SU-DHL-6 (cell line): Measurements from ENCODE around the gene ZNF554.

ENCODE experiments used
- H2AFZ ChIP-seq: fragments of 200-600 bp; sonication (generic); 2 replicates; pipeline ENCODE4 v1.6.1; 2014; ENCODE audit warnings: low read depth, mild to moderate bottlenecking, moderate library complexity, mixed read lengths, antibody characterized with exemption, low read length; ENCODE audit not compliant: severe bottlenecking
- H3F3A ChIP-seq: fragments of 200-600 bp; shearing (Covaris generic); 2 replicates; pipeline ENCODE4 v1.6.0; 2016; ENCODE audit warnings: antibody characterized with exemption, mild to moderate bottlenecking; ENCODE audit not compliant: insufficient read depth
- H3K27ac ChIP-seq: fragments of 200-600 bp; sonication (generic); 2 replicates; pipeline ENCODE4 v1.5.1; 2016; ENCODE audit warnings: low read depth, mild to moderate bottlenecking, low read length, moderate library complexity, mixed read lengths
- H3K27me3 ChIP-seq: fragments of 200-600 bp; sonication (generic), shearing (Covaris generic); 2 replicates; pipeline ENCODE4 v1.6.0; 2014; ENCODE audit warnings: mild to moderate bottlenecking, low read length
- H3K36me3 ChIP-seq: fragments of 200-600 bp; sonication (generic); 2 replicates; pipeline ENCODE4 v1.6.1; 2014; ENCODE audit warnings: mild to moderate bottlenecking, low read length, mixed read lengths
- H3K4me2 ChIP-seq: fragments of 300-600, 200-600 bp; shearing (Covaris generic), sonication (generic); 2 replicates; pipeline ENCODE4 v1.6.0; 2014; ENCODE audit warnings: low read length, low read depth, mild to moderate bottlenecking; ENCODE audit not compliant: poor library complexity, severe bottlenecking
- H3K4me3 ChIP-seq: fragments of 200-600 bp; sonication (generic); 2 replicates; pipeline ENCODE4 v1.5.1; 2014; ENCODE audit warnings: antibody characterized with exemption, low read length, mild to moderate bottlenecking, mixed read lengths; ENCODE audit not compliant: insufficient read depth, poor library complexity, severe bottlenecking
- H3K79me2 ChIP-seq: fragments of 200-600 bp; sonication (generic); 2 replicates; pipeline ENCODE4 v1.6.1; 2014; ENCODE audit warnings: mild to moderate bottlenecking, low read length, moderate library complexity; ENCODE audit not compliant: insufficient read depth
- H3K9ac ChIP-seq: fragments of 200-600 bp; sonication (generic); 2 replicates; pipeline ENCODE4 v1.7.0; 2014; ENCODE audit warnings: mild to moderate bottlenecking, low read length
- H3K9me2 ChIP-seq: fragments of 200-600 bp; sonication (generic); replicated peaks from 2 replicates; pipeline ENCODE4 v1.6.1; 2014; ENCODE audit warnings: low read length; ENCODE audit not compliant: insufficient read depth
- H3K9me3 ChIP-seq: fragments of 200-600 bp; sonication (generic); 2 replicates; pipeline ENCODE4 v1.6.1; 2014; ENCODE audit warnings: low read length, mixed read lengths; ENCODE audit not compliant: insufficient read depth
- H4K20me1 ChIP-seq: fragments of 200-600 bp; sonication (generic); 2 replicates; pipeline ENCODE4 v1.6.1; 2014; ENCODE audit warnings: low read depth, mild to moderate bottlenecking, antibody characterized with exemption, low read length, moderate library complexity, mixed read lengths
- EZH2phosphoT487 ChIP-seq: fragments of 200-600 bp; sonication (generic), shearing (Covaris generic); conservative IDR thresholded peaks from 2 replicates; pipeline ENCODE4 v1.6.1; 2018; ENCODE audit warnings: mild to moderate bottlenecking, antibody characterized with exemption, low read length, moderate library complexity, mixed read lengths
- TF ChIP-seq, protein P1 (sequence below): fragments of 200-600 bp; sonication (generic); IDR thresholded peaks from one replicate; pipeline ENCODE4 v1.5.1; 2017; ENCODE audit warnings: antibody characterized with exemption, mild to moderate bottlenecking, low read length, moderate library complexity; ENCODE audit not compliant: insufficient read depth, poor library complexity, severe bottlenecking

Gene ZNF554

DNA sequence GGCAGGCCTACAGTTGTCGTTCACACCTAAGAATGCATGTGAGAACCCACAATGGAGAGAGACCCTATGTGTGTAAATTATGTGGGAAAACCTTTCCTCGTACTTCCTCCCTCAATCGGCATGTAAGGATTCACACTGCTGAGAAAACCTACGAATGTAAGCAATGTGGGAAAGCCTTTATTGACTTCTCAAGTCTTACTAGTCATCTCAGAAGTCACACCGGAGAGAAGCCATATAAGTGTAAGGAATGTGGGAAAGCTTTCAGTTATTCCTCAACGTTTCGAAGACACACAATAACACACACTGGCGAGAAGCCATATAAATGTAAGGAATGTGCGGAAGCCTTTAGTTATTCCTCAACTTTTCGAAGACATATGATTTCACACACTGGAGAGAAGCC lies 32.9 kb downstream of the ZNF554 start:
- Histone ChIP-seq H2AFZ (no peak overlapping the region), H3K9me3 (peaks cover 29% of the 10 kb centered on the region; the same call in 1 of the 2 replicates), H3F3A (no peaks in the 10 kb centered on the region), H3K4me3 (no peak overlapping the region), H3K27ac (no peak overlapping the region), H3K36me3 (peaks cover 40% of the 10 kb centered on the region), H3K9me2 (no peaks in the 10 kb centered on the region), H3K4me2 (no peak overlapping the region), H3K27me3 (no peaks in the 10 kb centered on the region), H3K79me2 (peaks cover 7% of the 10 kb centered on the region), H4K20me1 (no peaks in the 10 kb centered on the region), H3K9ac (no peak overlapping the region)
- no peak for TF ChIP-seq EZH2phosphoT487
- TF ChIP-seq, protein P1, sequence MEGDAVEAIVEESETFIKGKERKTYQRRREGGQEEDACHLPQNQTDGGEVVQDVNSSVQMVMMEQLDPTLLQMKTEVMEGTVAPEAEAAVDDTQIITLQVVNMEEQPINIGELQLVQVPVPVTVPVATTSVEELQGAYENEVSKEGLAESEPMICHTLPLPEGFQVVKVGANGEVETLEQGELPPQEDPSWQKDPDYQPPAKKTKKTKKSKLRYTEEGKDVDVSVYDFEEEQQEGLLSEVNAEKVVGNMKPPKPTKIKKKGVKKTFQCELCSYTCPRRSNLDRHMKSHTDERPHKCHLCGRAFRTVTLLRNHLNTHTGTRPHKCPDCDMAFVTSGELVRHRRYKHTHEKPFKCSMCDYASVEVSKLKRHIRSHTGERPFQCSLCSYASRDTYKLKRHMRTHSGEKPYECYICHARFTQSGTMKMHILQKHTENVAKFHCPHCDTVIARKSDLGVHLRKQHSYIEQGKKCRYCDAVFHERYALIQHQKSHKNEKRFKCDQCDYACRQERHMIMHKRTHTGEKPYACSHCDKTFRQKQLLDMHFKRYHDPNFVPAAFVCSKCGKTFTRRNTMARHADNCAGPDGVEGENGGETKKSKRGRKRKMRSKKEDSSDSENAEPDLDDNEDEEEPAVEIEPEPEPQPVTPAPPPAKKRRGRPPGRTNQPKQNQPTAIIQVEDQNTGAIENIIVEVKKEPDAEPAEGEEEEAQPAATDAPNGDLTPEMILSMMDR, result no peak

DNA sequence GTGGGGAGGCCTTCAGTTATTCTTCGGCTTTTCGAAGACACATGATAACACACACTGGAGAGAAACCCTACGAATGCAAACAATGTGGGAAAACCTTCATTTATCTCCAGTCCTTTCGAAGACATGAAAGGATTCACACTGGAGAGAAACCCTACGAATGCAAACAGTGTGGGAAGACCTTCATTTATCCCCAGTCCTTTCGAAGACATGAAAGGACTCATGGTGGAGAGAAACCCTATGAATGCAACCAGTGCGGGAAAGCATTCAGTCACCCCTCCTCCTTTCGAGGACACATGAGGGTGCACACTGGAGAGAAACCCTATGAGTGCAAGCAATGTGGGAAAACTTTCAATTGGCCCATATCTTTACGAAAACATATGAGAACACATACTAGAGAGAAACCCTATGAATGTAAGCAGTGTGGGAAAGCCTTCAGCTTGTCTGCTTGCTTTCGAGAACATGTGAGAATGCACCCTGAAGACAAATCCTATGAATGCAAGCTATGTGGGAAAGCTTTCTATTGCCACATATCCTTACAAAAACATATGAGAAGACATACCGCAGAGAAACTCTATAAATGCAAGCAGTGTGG lies 33.4 kb downstream of the ZNF554 start:
- Histone ChIP-seq H3K4me3 (no peak overlapping the region), H3K27me3 (no peaks in the 10 kb centered on the region), H3K36me3 (peaks cover 40% of the 10 kb centered on the region), H3K79me2 (peaks cover 7% of the 10 kb centered on the region), H4K20me1 (no peaks in the 10 kb centered on the region), H3K9me3 (peaks cover 29% of the 10 kb centered on the region; the same call in 1 of the 2 replicates), H3K9ac (no peak overlapping the region), H3K4me2 (no peak overlapping the region), H2AFZ (no peak overlapping the region), H3K9me2 (no peaks in the 10 kb centered on the region), H3K27ac (no peak overlapping the region), H3F3A (no peaks in the 10 kb centered on the region)
- no peak for TF ChIP-seq EZH2phosphoT487
- TF ChIP-seq, protein P1, result no peak

DNA sequence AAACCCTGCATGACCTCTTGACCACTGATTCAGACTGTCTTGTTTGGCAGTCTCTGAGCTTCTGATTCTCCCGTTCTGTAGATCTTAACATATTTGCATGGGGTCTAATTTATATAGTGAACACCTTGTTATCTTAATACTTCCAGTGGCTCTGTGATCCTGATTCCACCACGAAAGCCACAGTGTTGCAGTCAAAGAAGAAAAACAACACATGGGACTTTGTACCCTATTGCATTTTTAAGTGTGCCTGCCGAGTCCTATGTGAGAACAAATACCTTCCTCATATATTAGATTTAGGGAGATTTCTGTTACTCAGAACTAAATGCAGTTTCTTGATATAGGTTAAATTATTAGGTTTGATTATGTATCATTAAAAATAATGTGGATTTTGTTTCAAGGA lies 35.2 kb downstream of the ZNF554 start:
- peaks cover 40% of the 10 kb centered on the region for H3K36me3 ChIP-seq
- H3K4me2 ChIP-seq, result no peak overlapping the region
- no peaks in the 10 kb centered on the region for H3F3A ChIP-seq
- H3K27ac ChIP-seq, result no peak overlapping the region
- H3K9me3 ChIP-seq, result peaks cover 29% of the 10 kb centered on the region; the same call in 1 of the 2 replicates
- H2AFZ ChIP-seq, result no peak overlapping the region
- H3K79me2 ChIP-seq, result no peaks in the 10 kb centered on the region
- no peaks in the 10 kb centered on the region for H3K27me3 ChIP-seq
- TF ChIP-seq EZH2phosphoT487, result no peak
- TF ChIP-seq, protein P1, result no peak
- H3K9me2 ChIP-seq, result no peaks in the 10 kb centered on the region
- H4K20me1 ChIP-seq, result no peaks in the 10 kb centered on the region
- no peak overlapping the region for H3K9ac ChIP-seq
- H3K4me3 ChIP-seq, result no peak overlapping the region
